ENCODE data around the gene MYF5. TPM values are rescaled to one million over a fixed set of nuclear protein-coding genes. Genes with fewer than 3 reads are reported as not detected.

The MYF5 gene
- total RNA-seq, 2 donors from 2014 or later: not detected

DNA sequence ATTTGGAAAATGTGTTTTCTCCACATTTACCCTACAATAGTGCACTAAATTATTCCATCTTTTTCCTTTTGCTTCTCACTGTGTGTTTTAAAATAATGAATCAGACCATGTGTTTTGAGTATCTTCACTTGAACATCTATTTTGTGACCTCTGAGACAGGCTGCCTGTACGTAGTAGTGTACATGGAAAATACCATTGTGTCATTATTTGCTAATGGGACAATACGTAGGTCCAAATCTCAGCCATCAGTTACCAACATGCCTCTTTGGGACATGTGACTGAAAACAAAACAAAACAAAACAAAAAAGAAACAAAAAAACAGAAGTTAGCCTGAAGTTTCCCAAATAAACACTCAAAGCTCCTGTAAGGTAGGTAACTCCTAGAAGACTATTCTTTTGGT lies 16.4 kb upstream of the MYF5 start:
- ATAC-seq: no peak
- TF ChIP-seq, protein P1, sequence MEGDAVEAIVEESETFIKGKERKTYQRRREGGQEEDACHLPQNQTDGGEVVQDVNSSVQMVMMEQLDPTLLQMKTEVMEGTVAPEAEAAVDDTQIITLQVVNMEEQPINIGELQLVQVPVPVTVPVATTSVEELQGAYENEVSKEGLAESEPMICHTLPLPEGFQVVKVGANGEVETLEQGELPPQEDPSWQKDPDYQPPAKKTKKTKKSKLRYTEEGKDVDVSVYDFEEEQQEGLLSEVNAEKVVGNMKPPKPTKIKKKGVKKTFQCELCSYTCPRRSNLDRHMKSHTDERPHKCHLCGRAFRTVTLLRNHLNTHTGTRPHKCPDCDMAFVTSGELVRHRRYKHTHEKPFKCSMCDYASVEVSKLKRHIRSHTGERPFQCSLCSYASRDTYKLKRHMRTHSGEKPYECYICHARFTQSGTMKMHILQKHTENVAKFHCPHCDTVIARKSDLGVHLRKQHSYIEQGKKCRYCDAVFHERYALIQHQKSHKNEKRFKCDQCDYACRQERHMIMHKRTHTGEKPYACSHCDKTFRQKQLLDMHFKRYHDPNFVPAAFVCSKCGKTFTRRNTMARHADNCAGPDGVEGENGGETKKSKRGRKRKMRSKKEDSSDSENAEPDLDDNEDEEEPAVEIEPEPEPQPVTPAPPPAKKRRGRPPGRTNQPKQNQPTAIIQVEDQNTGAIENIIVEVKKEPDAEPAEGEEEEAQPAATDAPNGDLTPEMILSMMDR (IDR thresholded peaks at IDR 0.05): no peak
- no peak for TF ChIP-seq POLR2A (IDR thresholded peaks at IDR 0.05)

GRCh38 chr12:80701388-80701787 lies 15.3 kb upstream of the MYF5 start:
- Histone ChIP-seq H3K27ac (no peak overlapping the region), H3K4me3 (no peak overlapping the region), H3K36me3 (replicated peaks in 1 of 2; ENCODE audit: insufficient read depth in 1 of 2, low read depth in 2 of 2) (no peaks in the 10 kb centered on the region), H3K4me1 (no peaks in the 10 kb centered on the region), H3K9me3 (no peaks in the 10 kb centered on the region), H3K27me3 (no peaks in the 10 kb centered on the region)
- intact Hi-C loops (cut with DNase I): no loop called here
- DNase-seq: no peak
- 60 to 64% methylated on average over 2 of the region's 2 CpGs for WGBS, 2 donors
- no peak for ATAC-seq
- TF ChIP-seq, protein P1 (IDR thresholded peaks at IDR 0.05): no peak
- TF ChIP-seq POLR2A (IDR thresholded peaks at IDR 0.05): no peak

More for the DNA sequence above, 16.4 kb upstream of the MYF5 start:
- Histone ChIP-seq H3K36me3 (replicated peaks in 1 of 2; ENCODE audit: insufficient read depth in 1 of 2, low read depth in 2 of 2) (no peaks in the 10 kb centered on the region), H3K27me3 (no peaks in the 10 kb centered on the region), H3K9me3 (no peaks in the 10 kb centered on the region), H3K4me3 (no peak overlapping the region), H3K4me1 (no peaks in the 10 kb centered on the region), H3K27ac (no peak overlapping the region)
- DNase-seq: no peak
- intact Hi-C loops (cut with DNase I): no loop called here
- 70 to 73% methylated on average over 2 of the region's 2 CpGs for WGBS, 2 donors

DNA sequence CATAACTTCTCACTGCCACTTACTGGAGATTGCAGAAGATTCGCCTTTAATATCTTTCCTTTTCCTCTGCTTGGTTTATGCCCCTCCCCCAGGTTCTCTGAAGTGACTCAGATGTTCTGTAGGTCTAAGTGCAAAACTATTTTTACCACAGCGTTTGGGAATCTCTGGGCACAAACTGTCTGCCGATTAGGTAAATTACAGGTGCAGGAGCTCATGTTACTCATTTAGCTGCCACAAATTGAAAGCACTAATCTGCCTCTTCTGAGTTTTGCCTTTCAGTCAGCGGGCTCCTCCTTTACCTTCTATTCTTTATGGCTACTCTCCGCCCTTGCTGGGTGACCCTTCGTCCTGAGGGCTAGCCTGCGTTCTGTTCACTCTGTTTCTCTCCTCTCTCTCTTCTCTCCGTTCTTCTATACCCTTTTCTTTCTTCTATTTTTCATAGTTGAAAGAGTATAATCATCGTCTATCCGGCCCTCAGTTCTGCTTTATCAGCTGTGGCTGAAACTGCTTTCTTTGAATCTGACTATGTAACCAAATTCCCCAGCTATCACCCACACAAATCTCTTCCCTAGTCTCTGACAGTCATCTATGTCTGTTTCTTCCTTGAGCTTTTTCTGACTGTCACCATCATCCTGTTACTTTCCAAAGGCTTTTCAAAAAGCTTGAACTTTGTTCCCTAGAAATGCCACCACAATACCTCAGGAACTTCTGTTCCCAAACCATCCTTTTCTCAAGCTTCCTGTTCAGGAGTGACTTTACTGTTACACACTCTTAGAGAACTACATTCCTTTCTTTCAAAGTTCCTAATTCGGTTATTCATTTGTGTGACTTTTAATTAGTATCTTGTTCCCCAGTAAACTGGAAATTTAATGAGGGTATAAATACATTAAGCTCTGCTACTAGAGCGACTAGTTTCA lies 13.6 kb upstream of the MYF5 start:
- Histone ChIP-seq H3K36me3 (replicated peaks in 1 of 2; ENCODE audit: insufficient read depth in 1 of 2, low read depth in 2 of 2) (no peaks in the 10 kb centered on the region), H3K4me1 (no peaks in the 10 kb centered on the region), H3K9me3 (no peaks in the 10 kb centered on the region), H3K27ac (no peak overlapping the region), H3K4me3 (no peak overlapping the region), H3K27me3 (no peaks in the 10 kb centered on the region)
- no peak for TF ChIP-seq POLR2A (IDR thresholded peaks at IDR 0.05)
- ATAC-seq (peak; percentile 18), DNase-seq (peak in 2 of 4 donors; percentile 14 to 25)
- 39 to 44% methylated on average over 12 of the region's 12 CpGs for WGBS, 2 donors
- intact Hi-C loops (cut with DNase I): no loop called here

DNA sequence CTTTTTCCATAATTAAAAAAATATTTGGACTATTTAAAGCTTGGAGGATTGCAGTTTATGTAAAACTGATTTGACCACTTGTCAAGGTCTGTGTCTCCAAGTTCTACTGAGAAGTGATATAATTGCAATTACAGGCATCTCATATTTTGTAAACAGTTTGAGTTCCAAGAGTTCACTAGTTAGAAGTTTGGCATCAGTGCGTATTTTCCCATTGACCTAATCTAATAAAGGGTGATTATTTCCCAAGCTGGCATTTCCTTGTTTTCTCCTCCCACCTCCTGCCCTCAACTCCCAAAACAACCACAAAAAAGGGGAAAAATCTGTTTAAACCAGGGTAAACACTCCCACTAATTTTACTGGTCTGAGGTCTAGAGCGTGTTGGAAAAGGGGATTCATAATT lies 12.3 kb upstream of the MYF5 start:
- H3K4me3 ChIP-seq: no peak overlapping the region
- no peak for TF ChIP-seq POLR2A (IDR thresholded peaks at IDR 0.05)
- TF ChIP-seq, protein P1 (IDR thresholded peaks at IDR 0.05): no peak
- ATAC-seq: no peak
- no peaks in the 10 kb centered on the region for H3K4me1 ChIP-seq
- no peaks in the 10 kb centered on the region for H3K36me3 ChIP-seq (replicated peaks in 1 of 2; ENCODE audit: insufficient read depth in 1 of 2, low read depth in 2 of 2)
- H3K9me3 ChIP-seq: no peaks in the 10 kb centered on the region
- H3K27me3 ChIP-seq: no peaks in the 10 kb centered on the region
- no peak for DNase-seq
- 61 to 62% methylated on average over 2 of the region's 2 CpGs for WGBS, 2 donors
- no peak overlapping the region for H3K27ac ChIP-seq
- intact Hi-C loops (cut with DNase I): no loop called here

DNA sequence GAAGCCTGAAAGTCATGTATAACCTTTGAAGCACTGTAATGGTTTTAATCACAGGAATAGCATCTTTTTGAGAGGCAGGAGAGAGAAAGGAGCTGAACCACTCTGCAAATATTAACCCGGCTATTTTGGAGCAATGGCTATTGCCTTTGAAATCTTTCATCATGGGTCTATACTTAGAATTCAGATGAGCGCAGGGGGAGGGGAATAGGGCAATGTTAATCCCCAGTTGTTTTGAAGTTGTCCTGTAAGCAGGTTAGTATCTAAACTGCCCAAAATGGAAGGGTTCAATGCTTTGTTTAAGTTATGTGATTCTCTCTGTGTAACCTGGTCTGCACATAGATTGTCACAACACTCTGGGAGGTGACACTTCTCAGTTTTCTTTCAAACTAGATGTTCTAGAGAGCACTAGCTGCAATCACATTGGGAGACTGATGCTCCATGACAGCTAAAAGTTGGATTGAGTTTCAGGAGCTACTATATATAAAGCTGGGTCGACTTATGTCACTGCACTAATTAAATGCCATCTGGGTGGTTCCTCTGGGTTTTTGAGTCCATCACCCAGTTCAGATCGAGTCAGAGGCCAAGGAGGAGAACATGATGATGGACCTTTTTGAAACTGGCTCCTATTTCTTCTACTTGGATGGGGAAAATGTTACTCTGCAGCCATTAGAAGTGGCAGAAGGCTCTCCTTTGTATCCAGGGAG lies 9.4 kb upstream of the MYF5 start, which contains the start of gene MYF6:
MYF6 (plus strand) TSS at position 509 of the 704 bp plus-strand sequence; CDS start at position 595, 86 bp downstream.
- TF ChIP-seq POLR2A (IDR thresholded peaks at IDR 0.05): no peak
- TF ChIP-seq, protein P1 (IDR thresholded peaks at IDR 0.05): no peak

More for the DNA sequence above, 9.4 kb upstream of the MYF5 start, which contains the start of gene MYF6:
- intact Hi-C loops (cut with DNase I): no loop called here
- 39 to 40% methylated on average over 4 of the region's 4 CpGs for WGBS, 2 donors
- Histone ChIP-seq H3K27me3 (no peaks in the 10 kb centered on the region), H3K9me3 (no peaks in the 10 kb centered on the region), H3K4me3 (no peak within 1 kb of the TSS), H3K36me3 (replicated peaks in 1 of 2; ENCODE audit: insufficient read depth in 1 of 2, low read depth in 2 of 2) (no peaks in the 10 kb centered on the region), H3K4me1 (no peaks in the 10 kb centered on the region), H3K27ac (no peak within 1 kb of the TSS)
- no peak for DNase-seq
- no peak for ATAC-seq
